ENCODE results near the gene SLX9.

SLX9 gene

GRCh38 chr21:44930543-44930981, 9.3 kb upstream of the SLX9 start:
- no peak for DNase-seq (ENCODE audit: low read depth)

GRCh38 chr21:44931137-44931500, 8.7 kb upstream of the SLX9 start:
- no peak for DNase-seq (ENCODE audit: low read depth)

GRCh38 chr21:44931501-44932407, 8.1 kb upstream of the SLX9 start:
- DNase-seq (ENCODE audit: low read depth) = no peak

GRCh38 chr21:44932408-44933181, 7.2 kb upstream of the SLX9 start:
- DNase-seq (ENCODE audit: low read depth) = no peak

- no peak for DNase-seq (ENCODE audit: low read depth)
Observed at GRCh38 chr21:44933199-44933917, 6.5 kb upstream of the SLX9 start.

GRCh38 chr21:44933918-44934260, 5.9 kb upstream of the SLX9 start:
- DNase-seq (ENCODE audit: low read depth) = no peak

GRCh38 chr21:44934276-44934675, 5.6 kb upstream of the SLX9 start:
- no peak for DNase-seq (ENCODE audit: low read depth)

- DNase-seq (ENCODE audit: low read depth) = no peak
Observed at GRCh38 chr21:44934797-44935532, 4.9 kb upstream of the SLX9 start.

- DNase-seq (ENCODE audit: low read depth) = no peak
Observed at GRCh38 chr21:44935533-44935927, 4.3 kb upstream of the SLX9 start.

- no peak for DNase-seq (ENCODE audit: low read depth)
Observed at GRCh38 chr21:44938772-44939531, 877 bp upstream of the SLX9 start.

- no peak for DNase-seq (ENCODE audit: low read depth)
Observed at GRCh38 chr21:44940116-44940631, 345 bp downstream of the SLX9 start.

- no peak for DNase-seq (ENCODE audit: low read depth)
Observed at GRCh38 chr21:44941567-44941966, 1.7 kb downstream of the SLX9 start.

GRCh38 chr21:44942566-44942965, 2.7 kb downstream of the SLX9 start:
- no peak for DNase-seq (ENCODE audit: low read depth)

GRCh38 chr21:44943005-44943685, 3.3 kb downstream of the SLX9 start:
- DNase-seq (ENCODE audit: low read depth) = no peak

GRCh38 chr21:44943686-44944550, 4.1 kb downstream of the SLX9 start:
- no peak for DNase-seq (ENCODE audit: low read depth)

- DNase-seq (ENCODE audit: low read depth) = no peak
Observed at GRCh38 chr21:44944596-44944995, 4.8 kb downstream of the SLX9 start.

- no peak for DNase-seq (ENCODE audit: low read depth)
Observed at GRCh38 chr21:44946254-44947041, 6.6 kb downstream of the SLX9 start.

- DNase-seq (ENCODE audit: low read depth) = no peak
Observed at GRCh38 chr21:44947111-44947929, 7.5 kb downstream of the SLX9 start.
